ENCODE results near the gene USP3.

DNA sequence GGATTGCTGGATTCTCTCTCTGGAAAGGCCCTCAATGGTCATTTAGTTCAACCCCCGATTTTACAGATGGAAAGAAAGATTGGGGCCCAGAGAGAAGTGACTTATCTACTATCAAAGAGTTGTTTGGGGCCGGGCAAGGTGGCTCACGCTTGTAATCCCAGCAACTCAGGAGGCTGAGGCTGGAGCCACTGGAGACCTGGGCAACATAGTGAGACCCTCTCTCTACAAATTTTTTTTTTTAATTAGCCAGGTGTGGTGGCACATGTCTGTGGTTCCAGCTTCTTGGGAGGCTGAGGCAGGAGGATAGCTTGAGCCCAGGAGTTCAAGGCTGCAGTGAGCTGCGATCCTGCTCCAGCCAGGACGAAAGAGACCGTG is 5.2 kb upstream of the USP3 start:
- TF ChIP-seq, protein P1, sequence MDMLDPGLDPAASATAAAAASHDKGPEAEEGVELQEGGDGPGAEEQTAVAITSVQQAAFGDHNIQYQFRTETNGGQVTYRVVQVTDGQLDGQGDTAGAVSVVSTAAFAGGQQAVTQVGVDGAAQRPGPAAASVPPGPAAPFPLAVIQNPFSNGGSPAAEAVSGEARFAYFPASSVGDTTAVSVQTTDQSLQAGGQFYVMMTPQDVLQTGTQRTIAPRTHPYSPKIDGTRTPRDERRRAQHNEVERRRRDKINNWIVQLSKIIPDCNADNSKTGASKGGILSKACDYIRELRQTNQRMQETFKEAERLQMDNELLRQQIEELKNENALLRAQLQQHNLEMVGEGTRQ (CRISPR knock-in tag; IDR thresholded peaks at IDR 0.05): no peak
- TF ChIP-seq, protein P2, sequence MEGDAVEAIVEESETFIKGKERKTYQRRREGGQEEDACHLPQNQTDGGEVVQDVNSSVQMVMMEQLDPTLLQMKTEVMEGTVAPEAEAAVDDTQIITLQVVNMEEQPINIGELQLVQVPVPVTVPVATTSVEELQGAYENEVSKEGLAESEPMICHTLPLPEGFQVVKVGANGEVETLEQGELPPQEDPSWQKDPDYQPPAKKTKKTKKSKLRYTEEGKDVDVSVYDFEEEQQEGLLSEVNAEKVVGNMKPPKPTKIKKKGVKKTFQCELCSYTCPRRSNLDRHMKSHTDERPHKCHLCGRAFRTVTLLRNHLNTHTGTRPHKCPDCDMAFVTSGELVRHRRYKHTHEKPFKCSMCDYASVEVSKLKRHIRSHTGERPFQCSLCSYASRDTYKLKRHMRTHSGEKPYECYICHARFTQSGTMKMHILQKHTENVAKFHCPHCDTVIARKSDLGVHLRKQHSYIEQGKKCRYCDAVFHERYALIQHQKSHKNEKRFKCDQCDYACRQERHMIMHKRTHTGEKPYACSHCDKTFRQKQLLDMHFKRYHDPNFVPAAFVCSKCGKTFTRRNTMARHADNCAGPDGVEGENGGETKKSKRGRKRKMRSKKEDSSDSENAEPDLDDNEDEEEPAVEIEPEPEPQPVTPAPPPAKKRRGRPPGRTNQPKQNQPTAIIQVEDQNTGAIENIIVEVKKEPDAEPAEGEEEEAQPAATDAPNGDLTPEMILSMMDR (IDR thresholded peaks at IDR 0.05): no peak
- TF ChIP-seq, protein P3, sequence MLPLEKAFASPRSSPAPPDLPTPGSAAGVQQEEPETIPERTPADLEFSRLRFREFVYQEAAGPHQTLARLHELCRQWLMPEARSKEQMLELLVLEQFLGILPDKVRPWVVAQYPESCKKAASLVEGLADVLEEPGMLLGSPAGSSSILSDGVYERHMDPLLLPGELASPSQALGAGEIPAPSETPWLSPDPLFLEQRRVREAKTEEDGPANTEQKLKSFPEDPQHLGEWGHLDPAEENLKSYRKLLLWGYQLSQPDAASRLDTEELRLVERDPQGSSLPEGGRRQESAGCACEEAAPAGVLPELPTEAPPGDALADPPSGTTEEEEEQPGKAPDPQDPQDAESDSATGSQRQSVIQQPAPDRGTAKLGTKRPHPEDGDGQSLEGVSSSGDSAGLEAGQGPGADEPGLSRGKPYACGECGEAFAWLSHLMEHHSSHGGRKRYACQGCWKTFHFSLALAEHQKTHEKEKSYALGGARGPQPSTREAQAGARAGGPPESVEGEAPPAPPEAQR (CRISPR knock-in tag; IDR thresholded peaks at IDR 0.05): no peak
- no peak for TF ChIP-seq FOXK1 (CRISPR knock-in tag; IDR thresholded peaks at IDR 0.05)
